Natural killer cell (primary cell): Measurements from ENCODE around the gene MPST. TPM values are rescaled to one million over a fixed set of nuclear protein-coding genes. Genes with fewer than 3 reads are reported as not detected.

Experiments
- ATAC-seq, 3 donors: fragments of 150-1000 bp in 2 of 3; fragments of 200-7000 bp in 1 of 3; cut with Tn5 transposase; 1 replicate in 1 of 3; 2 replicates in 2 of 3; pipeline ENCODE4 v1.10.0; 2021; ENCODE audit warnings: mild to moderate bottlenecking in 2 of 3, moderate library complexity in 2 of 3
- DNase-seq, 2 donors: peaks; one replicate each; pipeline versions ENCODE4 v3.0.0 to v3.0.0-alpha.2; 2013 to 2021; ENCODE audit warnings: mixed read lengths in 1 of 2
- H3K27ac ChIP-seq: one replicate; pipeline ENCODE4 v1.5.1; 2013; ENCODE audit warnings: mild to moderate bottlenecking, low read length
- H3K27me3 ChIP-seq: one replicate; pipeline ENCODE4 v1.6.1; 2013; ENCODE audit warnings: low read length; ENCODE audit not compliant: control insufficient read depth, insufficient read depth
- H3K36me3 ChIP-seq: one replicate; pipeline ENCODE4 v1.6.1; 2013; ENCODE audit warnings: low read length; ENCODE audit not compliant: control insufficient read depth, insufficient read depth
- H3K4me1 ChIP-seq: one replicate; pipeline ENCODE4 v1.6.1; 2013; ENCODE audit warnings: low read length; ENCODE audit not compliant: control insufficient read depth, insufficient read depth
- H3K4me3 ChIP-seq: one replicate; pipeline ENCODE4 v1.5.1; 2013; ENCODE audit warnings: low read length
- H3K9me3 ChIP-seq: one replicate; pipeline ENCODE4 v1.6.1; 2013; ENCODE audit warnings: low read length; ENCODE audit not compliant: control insufficient read depth, insufficient read depth
- H3K27ac Mint-ChIP-seq, 2 donors: one replicate each; pipeline ENCODE4 v1.8.0; 2022; ENCODE audit warnings: mild to moderate bottlenecking in 2 of 2, mixed read lengths in 2 of 2, moderate library complexity in 1 of 2
- H3K27me3 Mint-ChIP-seq, 2 donors: one replicate each; pipeline ENCODE4 v1.8.0; 2022; ENCODE audit warnings: low read depth in 2 of 2, mixed read lengths in 2 of 2
- H3K36me3 Mint-ChIP-seq: one replicate; pipeline ENCODE4 v1.8.0; 2022; ENCODE audit warnings: mixed read lengths
- H3K4me1 Mint-ChIP-seq, 2 donors: one replicate each; pipeline ENCODE4 v1.8.0; 2022; ENCODE audit warnings: mixed read lengths in 2 of 2
- H3K4me3 Mint-ChIP-seq: one replicate; pipeline ENCODE4 v1.8.0; 2022; ENCODE audit warnings: mild to moderate bottlenecking, moderate library complexity, mixed read lengths
- H3K9me3 Mint-ChIP-seq, 2 donors: one replicate each; pipeline ENCODE4 v1.8.0; 2022; ENCODE audit warnings: mixed read lengths in 2 of 2
- WGBS: methylation state at CpG from one replicate; pipeline ENCODE4 v1.1.7; 2013; ENCODE audit warnings: missing lambda C conversion rate; ENCODE audit not compliant: insufficient coverage; 5-methylcytosine and 5-hydroxymethylcytosine counted together
- intact Hi-C: fragments of 100-400 bp; cut with micrococcal nuclease; formaldehyde crosslinking; loops from one replicate; pipeline ENCODE4 v1.14.2; 2022
- total RNA-seq, 4 donors: library from RNA; stranded (reverse); fragments of 120-200 nt in 1 of 4; gene quantifications; one replicate each; pipeline versions ENCODE4 v1.2.3 to v1.2.4, GENCODE V29; 2013 to 2022
- TF ChIP-seq, protein P1 (sequence below): fragments of 200-600 bp; IDR thresholded peaks from one replicate; pipeline ENCODE4 v1.8.0; 2022; ENCODE audit warnings: antibody characterized with exemption

MPST gene
- total RNA-seq, 3 donors from 2014 or later (not counting 1 experiment from before 2014, with no cell fraction given): 21.4 to 23.9 (median 22.9) TPM

- no peak for ATAC-seq
- Mint-ChIP-seq H3K27ac (no peak overlapping the region), H3K4me3 (no peak overlapping the region), H3K36me3 (no peaks in the 10 kb centered on the region), H3K4me1 (peaks cover 0 to 9% of the 10 kb centered on the region in 2 donors), H3K9me3 (no peaks in the 10 kb centered on the region), H3K27me3 (no peaks in the 10 kb centered on the region)
- H3K4me1 ChIP-seq: peaks cover 24% of the 10 kb centered on the region
- H3K4me3 ChIP-seq: no peak overlapping the region
- H3K9me3 ChIP-seq: no peaks in the 10 kb centered on the region
- no peak for DNase-seq
- no peaks in the 10 kb centered on the region for H3K27me3 ChIP-seq
- TF ChIP-seq, protein P1, sequence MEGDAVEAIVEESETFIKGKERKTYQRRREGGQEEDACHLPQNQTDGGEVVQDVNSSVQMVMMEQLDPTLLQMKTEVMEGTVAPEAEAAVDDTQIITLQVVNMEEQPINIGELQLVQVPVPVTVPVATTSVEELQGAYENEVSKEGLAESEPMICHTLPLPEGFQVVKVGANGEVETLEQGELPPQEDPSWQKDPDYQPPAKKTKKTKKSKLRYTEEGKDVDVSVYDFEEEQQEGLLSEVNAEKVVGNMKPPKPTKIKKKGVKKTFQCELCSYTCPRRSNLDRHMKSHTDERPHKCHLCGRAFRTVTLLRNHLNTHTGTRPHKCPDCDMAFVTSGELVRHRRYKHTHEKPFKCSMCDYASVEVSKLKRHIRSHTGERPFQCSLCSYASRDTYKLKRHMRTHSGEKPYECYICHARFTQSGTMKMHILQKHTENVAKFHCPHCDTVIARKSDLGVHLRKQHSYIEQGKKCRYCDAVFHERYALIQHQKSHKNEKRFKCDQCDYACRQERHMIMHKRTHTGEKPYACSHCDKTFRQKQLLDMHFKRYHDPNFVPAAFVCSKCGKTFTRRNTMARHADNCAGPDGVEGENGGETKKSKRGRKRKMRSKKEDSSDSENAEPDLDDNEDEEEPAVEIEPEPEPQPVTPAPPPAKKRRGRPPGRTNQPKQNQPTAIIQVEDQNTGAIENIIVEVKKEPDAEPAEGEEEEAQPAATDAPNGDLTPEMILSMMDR: no peak
- H3K36me3 ChIP-seq: peaks cover 23% of the 10 kb centered on the region
- no peak overlapping the region for H3K27ac ChIP-seq
- 97% methylated on average over 13 of the region's 13 CpGs for WGBS
- intact Hi-C loops: no loop called here
Measured at GRCh38 chr22:37056246-37056645, 36.7 kb downstream of the MPST start.

DNA sequence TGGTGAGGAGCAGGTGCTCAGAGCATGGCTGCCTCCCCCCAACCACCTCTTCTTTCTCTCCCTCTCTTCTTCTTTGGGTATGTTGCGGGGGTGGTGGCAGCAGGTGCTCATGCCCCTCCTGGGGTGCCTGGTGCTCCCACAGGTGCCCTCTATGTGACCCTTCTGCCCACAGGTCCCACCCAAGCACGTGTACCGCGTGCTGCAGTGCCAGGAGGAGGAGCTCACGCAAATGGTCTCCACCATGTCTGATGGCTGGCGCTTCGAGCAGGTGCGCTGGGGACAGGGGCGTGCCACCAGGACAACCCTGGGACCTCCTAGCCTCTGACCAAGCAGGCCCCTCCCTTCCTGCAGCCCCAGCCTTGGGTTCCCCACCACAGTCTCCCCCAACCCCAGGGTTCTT is 37.7 kb downstream of the MPST start:
- H3K4me1 ChIP-seq: peaks cover 18% of the 10 kb centered on the region
- H3K27me3 Mint-ChIP-seq: no peaks in the 10 kb centered on the region
- no peak for DNase-seq
- H3K27me3 ChIP-seq: no peaks in the 10 kb centered on the region
- H3K9me3 ChIP-seq: no peaks in the 10 kb centered on the region
- H3K9me3 Mint-ChIP-seq: no peaks in the 10 kb centered on the region
- H3K36me3 Mint-ChIP-seq: no peaks in the 10 kb centered on the region
- H3K27ac ChIP-seq: no peak overlapping the region
- H3K4me3 Mint-ChIP-seq: no peak overlapping the region
- no peak overlapping the region for H3K4me3 ChIP-seq
- peaks cover 23% of the 10 kb centered on the region for H3K36me3 ChIP-seq
- WGBS: 85% methylated on average over 9 of the region's 9 CpGs
- no peak for ATAC-seq
- H3K27ac Mint-ChIP-seq: no peak overlapping the region
- peaks cover 0 to 6% of the 10 kb centered on the region in 2 donors for H3K4me1 Mint-ChIP-seq
- TF ChIP-seq, protein P1: no peak
- intact Hi-C loops: no loop called here

GRCh38 chr22:37057796-37058510 is 38.4 kb downstream of the MPST start:
- Histone ChIP-seq H3K36me3 (peaks cover 23% of the 10 kb centered on the region), H3K4me1 (peaks cover 11% of the 10 kb centered on the region), H3K9me3 (no peaks in the 10 kb centered on the region), H3K27me3 (no peaks in the 10 kb centered on the region), H3K27ac (no peak overlapping the region), H3K4me3 (no peak overlapping the region)
- DNase-seq (no peak), ATAC-seq (no peak)
- no peaks in the 10 kb centered on the region for H3K27me3 Mint-ChIP-seq
- H3K9me3 Mint-ChIP-seq: no peaks in the 10 kb centered on the region
- H3K4me1 Mint-ChIP-seq: no peaks in the 10 kb centered on the region
- no peaks in the 10 kb centered on the region for H3K36me3 Mint-ChIP-seq
- intact Hi-C loops: no loop called here
- TF ChIP-seq, protein P1: no peak
- 97% methylated on average over 12 of the region's 12 CpGs for WGBS
- no peak overlapping the region for H3K27ac Mint-ChIP-seq
- no peak overlapping the region for H3K4me3 Mint-ChIP-seq
